ENCODE measurements around the gene GJA3.

Gene GJA3

DNA sequence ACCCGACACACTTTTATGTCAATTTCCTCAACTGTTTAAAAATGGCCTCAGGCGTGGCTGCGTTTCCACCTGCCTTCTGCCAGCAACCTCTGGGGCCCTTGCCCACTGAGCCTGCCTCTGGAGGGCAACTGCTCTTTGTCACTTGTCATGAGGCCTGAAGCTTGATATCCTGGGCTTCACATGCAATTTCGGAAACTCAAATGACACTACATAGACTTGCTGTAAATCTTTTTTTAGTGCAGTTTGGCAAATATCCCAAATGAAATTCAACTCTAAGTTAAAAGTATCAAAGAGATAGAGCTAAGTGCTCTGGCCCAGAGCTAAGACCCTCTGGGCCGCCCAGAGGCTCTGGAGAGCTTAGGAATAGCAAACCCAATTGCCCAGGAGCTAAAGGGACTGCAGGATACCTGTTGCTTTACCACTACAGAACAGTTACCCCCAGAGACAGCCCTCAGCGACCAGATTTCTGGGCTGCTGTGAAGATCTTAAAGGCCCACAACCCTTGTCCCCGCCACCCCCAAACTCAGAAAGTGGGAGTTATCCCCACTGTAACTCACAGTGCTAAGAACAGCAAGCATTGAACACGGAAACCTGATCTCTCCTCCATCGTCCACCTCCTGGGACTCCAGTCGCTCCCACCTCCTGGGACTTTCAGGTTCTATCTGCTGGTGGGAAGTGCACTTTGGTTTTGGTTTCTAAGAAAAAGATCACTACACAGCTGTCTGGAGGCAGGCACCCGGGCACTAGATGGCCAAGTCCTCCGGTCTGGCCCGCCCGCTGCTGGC, 19.4 kb downstream of the GJA3 start:
- TF ChIP-seq, protein P1, sequence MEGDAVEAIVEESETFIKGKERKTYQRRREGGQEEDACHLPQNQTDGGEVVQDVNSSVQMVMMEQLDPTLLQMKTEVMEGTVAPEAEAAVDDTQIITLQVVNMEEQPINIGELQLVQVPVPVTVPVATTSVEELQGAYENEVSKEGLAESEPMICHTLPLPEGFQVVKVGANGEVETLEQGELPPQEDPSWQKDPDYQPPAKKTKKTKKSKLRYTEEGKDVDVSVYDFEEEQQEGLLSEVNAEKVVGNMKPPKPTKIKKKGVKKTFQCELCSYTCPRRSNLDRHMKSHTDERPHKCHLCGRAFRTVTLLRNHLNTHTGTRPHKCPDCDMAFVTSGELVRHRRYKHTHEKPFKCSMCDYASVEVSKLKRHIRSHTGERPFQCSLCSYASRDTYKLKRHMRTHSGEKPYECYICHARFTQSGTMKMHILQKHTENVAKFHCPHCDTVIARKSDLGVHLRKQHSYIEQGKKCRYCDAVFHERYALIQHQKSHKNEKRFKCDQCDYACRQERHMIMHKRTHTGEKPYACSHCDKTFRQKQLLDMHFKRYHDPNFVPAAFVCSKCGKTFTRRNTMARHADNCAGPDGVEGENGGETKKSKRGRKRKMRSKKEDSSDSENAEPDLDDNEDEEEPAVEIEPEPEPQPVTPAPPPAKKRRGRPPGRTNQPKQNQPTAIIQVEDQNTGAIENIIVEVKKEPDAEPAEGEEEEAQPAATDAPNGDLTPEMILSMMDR (IDR thresholded peaks at IDR 0.05), result no peak
- Histone ChIP-seq H3K4me3 (ENCODE audit: low read depth in 1 of 2, low read length in 1 of 2) (no peak overlapping the region), H3K36me3 (no peaks in the 10 kb centered on the region)

DNA sequence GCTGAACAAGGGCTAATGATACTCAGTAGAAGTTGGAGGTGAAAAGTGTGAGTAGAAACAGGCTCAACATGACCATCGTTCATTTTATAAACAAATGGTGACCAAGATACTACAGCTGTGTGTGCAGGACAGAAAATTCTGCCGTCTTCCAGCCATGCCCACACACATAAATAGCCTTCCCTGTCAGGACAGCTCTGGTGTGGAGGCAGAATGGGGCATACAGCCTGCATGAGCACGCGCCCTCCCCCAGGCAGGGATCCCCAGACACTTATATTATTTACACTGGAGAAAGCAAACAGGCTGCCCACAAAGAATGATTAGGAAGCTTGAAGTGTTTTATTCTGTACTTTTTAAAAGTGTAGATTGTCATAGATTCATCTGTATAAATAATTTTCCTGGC, 20.4 kb downstream of the GJA3 start:
- peaks cover 98% of the 10 kb centered on the region for H3K27me3 ChIP-seq
- TF ChIP-seq, protein P1 (IDR thresholded peaks at IDR 0.05), result no peak

More for the DNA sequence above, 19.4 kb downstream of the GJA3 start:
- H3K27me3 ChIP-seq, result peaks cover 98% of the 10 kb centered on the region
- no peaks in the 10 kb centered on the region for H3K9me3 ChIP-seq
- no peaks in the 10 kb centered on the region for H3K4me1 ChIP-seq (ENCODE audit: control insufficient read depth in 1 of 2, insufficient read depth in 1 of 2, low read depth in 1 of 2, low read length in 1 of 2)
- H3K27ac ChIP-seq, result no peak overlapping the region

DNA sequence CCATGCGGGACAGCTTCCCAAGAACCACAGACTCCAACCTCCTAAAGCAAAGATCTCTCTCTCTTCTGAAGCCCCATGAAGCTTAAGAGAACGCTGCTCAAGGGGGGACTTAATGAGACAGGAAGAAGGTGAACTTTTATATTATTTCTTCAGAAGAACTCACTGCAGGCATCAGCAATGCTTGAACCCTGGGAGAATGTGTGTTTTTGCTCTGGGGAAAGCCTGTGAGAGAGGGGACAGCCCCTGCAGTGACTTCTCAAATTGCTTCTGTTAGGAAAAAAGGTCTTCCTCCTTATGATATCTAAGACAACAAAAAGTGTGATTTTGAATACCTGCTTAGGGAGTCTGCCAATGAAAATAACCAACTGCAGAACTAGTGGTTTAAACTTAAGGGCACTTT, 23.0 kb downstream of the GJA3 start:
- H3K4me1 ChIP-seq (ENCODE audit: control insufficient read depth in 1 of 2, insufficient read depth in 1 of 2, low read depth in 1 of 2, low read length in 1 of 2), result no peaks in the 10 kb centered on the region
- peaks cover 95% of the 10 kb centered on the region for H3K27me3 ChIP-seq
- TF ChIP-seq, protein P1 (IDR thresholded peaks at IDR 0.05), result no peak
- H3K27ac ChIP-seq, result no peak overlapping the region
- no peak overlapping the region for H3K4me3 ChIP-seq (ENCODE audit: low read depth in 1 of 2, low read length in 1 of 2)
- no peaks in the 10 kb centered on the region for H3K9me3 ChIP-seq
- H3K36me3 ChIP-seq, result no peaks in the 10 kb centered on the region

More for the DNA sequence above, 20.4 kb downstream of the GJA3 start:
- no peaks in the 10 kb centered on the region for H3K4me1 ChIP-seq (ENCODE audit: control insufficient read depth in 1 of 2, insufficient read depth in 1 of 2, low read depth in 1 of 2, low read length in 1 of 2)
- no peaks in the 10 kb centered on the region for H3K36me3 ChIP-seq
- no peak overlapping the region for H3K27ac ChIP-seq
- no peak overlapping the region for H3K4me3 ChIP-seq (ENCODE audit: low read depth in 1 of 2, low read length in 1 of 2)
- H3K9me3 ChIP-seq, result no peaks in the 10 kb centered on the region

DNA sequence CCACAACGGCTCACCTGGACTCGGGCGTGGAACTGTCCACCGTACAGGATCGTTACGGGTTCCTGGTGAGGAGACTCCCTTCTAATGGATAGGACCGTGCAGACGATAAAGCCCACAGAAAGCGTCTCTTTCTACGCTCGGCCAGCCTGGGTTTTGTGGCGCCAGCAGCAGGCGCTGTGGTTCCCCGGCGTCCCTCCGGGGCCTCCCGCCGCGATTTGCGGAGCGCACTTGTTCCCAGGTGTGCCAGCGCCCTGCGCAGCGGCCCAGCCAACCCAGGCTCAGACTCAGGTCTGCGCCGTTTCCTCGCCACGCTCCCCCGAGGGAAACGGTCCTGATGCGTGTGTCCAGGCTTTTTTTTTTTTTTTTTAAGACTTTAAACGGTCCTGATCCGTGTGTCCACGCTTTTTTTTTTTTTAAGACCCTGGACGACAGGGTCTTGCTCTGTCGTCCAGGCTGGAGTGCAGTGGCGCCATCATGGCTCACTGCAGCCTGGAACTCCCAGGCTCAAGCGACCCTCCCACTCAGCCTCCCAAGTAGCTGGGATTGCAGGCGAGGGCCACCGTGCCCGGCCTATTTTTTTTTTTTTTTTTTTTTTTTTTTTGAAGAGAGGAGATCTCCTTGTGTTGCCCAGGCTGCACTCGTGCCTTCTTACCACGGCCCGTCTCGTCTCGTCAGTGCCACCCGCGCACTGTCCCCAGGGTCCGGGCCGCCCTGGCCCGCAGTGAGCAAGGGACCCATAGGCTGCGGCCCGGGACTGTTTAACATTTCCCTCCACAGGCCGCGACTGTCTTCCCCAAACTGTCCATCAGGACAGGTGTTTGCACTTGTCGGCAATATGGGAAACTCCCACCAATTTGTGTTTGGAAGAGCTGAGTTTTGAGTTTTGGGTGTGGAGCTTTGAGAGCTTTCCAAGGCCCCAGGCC, 23.8 kb downstream of the GJA3 start:
- Histone ChIP-seq H3K36me3 (no peaks in the 10 kb centered on the region), H3K27ac (no peak overlapping the region), H3K9me3 (no peaks in the 10 kb centered on the region), H3K4me1 (ENCODE audit: control insufficient read depth in 1 of 2, insufficient read depth in 1 of 2, low read depth in 1 of 2, low read length in 1 of 2) (no peaks in the 10 kb centered on the region), H3K4me3 (ENCODE audit: low read depth in 1 of 2, low read length in 1 of 2) (no peak overlapping the region), H3K27me3 (peaks cover 95% of the 10 kb centered on the region)
- TF ChIP-seq, protein P1 (IDR thresholded peaks at IDR 0.05), result no peak

DNA sequence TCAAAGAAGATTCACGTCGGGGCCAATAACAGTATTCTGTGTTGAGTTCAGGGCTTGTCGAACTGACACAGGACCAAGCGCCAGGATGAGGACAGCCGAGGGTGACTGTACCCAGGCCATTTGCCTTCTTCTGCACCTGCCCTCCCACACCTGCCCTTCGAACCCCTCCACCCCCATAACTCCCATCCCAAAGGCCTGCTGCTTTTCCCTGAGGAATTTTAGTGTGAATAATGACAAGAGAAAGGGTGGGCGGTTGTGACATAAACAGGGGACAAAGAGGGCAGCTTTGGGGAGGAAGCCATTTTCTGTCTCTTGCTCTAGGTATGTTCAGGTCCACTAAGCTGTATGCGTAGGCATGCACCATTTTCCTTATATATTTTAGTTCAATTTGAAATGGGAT, 26.1 kb downstream of the GJA3 start:
- Histone ChIP-seq H3K27ac (no peak overlapping the region), H3K36me3 (no peaks in the 10 kb centered on the region), H3K9me3 (no peaks in the 10 kb centered on the region), H3K4me3 (ENCODE audit: low read depth in 1 of 2, low read length in 1 of 2) (no peak overlapping the region), H3K4me1 (ENCODE audit: control insufficient read depth in 1 of 2, insufficient read depth in 1 of 2, low read depth in 1 of 2, low read length in 1 of 2) (no peaks in the 10 kb centered on the region), H3K27me3 (peaks cover 95% of the 10 kb centered on the region)
- TF ChIP-seq, protein P1 (IDR thresholded peaks at IDR 0.05), result no peak

All from neutrophil (primary cell).